Kidney (tissue), 14 donors: ENCODE data around the gene CHST10. TPM values are rescaled to one million over a fixed set of nuclear protein-coding genes. Genes with fewer than 3 reads are reported as not detected.

Experiments used
- DNase-seq, 5 donors: peaks; one replicate each; pipeline ENCODE4 v3.0.0-alpha.2; 2013 to 2020
- FAIRE-seq: peaks from 2 replicates; lab custom pipeline; 2012; peaks lifted over from hg19 to GRCh38; lab: Jason Lieb, UNC
- H3K27ac ChIP-seq, 2 donors: one replicate each; pipeline ENCODE4 v1.7.0; 2013; ENCODE audit warnings: low read depth in 2 of 2, low read length in 2 of 2, inconsistent platforms in 1 of 2
- H3K27me3 ChIP-seq: one replicate; pipeline ENCODE4 v1.7.1; 2013; ENCODE audit warnings: low read length, inconsistent platforms; ENCODE audit not compliant: control insufficient read depth, insufficient read depth
- H3K36me3 ChIP-seq, 3 donors: one replicate each; pipeline versions ENCODE4 v1.7.0 to v1.7.1; 2013; ENCODE audit warnings: low read length in 3 of 3, control low read depth in 1 of 3, inconsistent platforms in 1 of 3; ENCODE audit not compliant: insufficient read depth in 3 of 3, control insufficient read depth in 2 of 3
- H3K4me1 ChIP-seq, 3 donors: one replicate each; pipeline versions ENCODE4 v1.7.0 to v1.7.1; 2013; ENCODE audit warnings: low read length in 3 of 3, inconsistent platforms in 1 of 3, low read depth in 1 of 3; ENCODE audit not compliant: control insufficient read depth in 2 of 3, insufficient read depth in 2 of 3
- H3K4me3 ChIP-seq, 3 donors: one replicate each; pipeline versions ENCODE4 v1.7.0 to v1.8.1; 2013; ENCODE audit warnings: low read length in 3 of 3, control low read depth in 1 of 3, inconsistent platforms in 1 of 3
- H3K9ac ChIP-seq, 3 donors: one replicate each; pipeline versions ENCODE4 v1.7.0 to v1.7.1; 2013; ENCODE audit warnings: low read length in 3 of 3, control low read depth in 1 of 3, inconsistent platforms in 1 of 3
- H3K9me3 ChIP-seq, 3 donors: one replicate each; pipeline versions ENCODE4 v1.7.0 to v1.7.1; 2013; ENCODE audit warnings: low read length in 3 of 3, control low read depth in 1 of 3, inconsistent platforms in 1 of 3; ENCODE audit not compliant: control insufficient read depth in 2 of 3, insufficient read depth in 1 of 3
- intact Hi-C: fragments of 100-400 bp; cut with DNase I; formaldehyde crosslinking; loops from one replicate; pipeline ENCODE4 v1.11.1; 2022
- polyA plus RNA-seq: library from polyadenylated mRNA; stranded (reverse); fragments of 350-450 nt; fragmentation: Illumina TruSeq; extraction: RNeasy Lipid Tissue Mini Kit (QIAGEN cat#74804); gene quantifications from one replicate; pipeline ENCODE4 v1.2.3, GENCODE V29; 2014; ENCODE audit warnings: low read depth, low replicate concordance; ENCODE audit not compliant: insufficient read depth
- total RNA-seq: library from RNA; stranded (reverse); fragmentation: NEBNext Ultra II Directional; extraction: Animal tissue kit (Norgen Biotek cat#: 25700); gene quantifications from one replicate; pipeline ENCODE4 v1.2.1, GENCODE V29; 2021
- TF ChIP-seq, protein P1 (sequence below): IDR thresholded peaks from 3 replicates; pipeline ENCODE4 v1.5.1; 2012; ENCODE audit warnings: mild to moderate bottlenecking, moderate library complexity, borderline replicate concordance; ENCODE audit not compliant: insufficient read depth; ENCODE audit errors: extremely low read depth
- donor health status: control.
- donor health status: control.
- donor health status: control.
- donor health status: control.
- donor health status: control.
- donor health status: DM: yes; HTN: yes; CAD: no.
- donor health status: Normal renal cell carcinoma (clear cell type).

CHST10 gene
- total and polyA plus RNA-seq, 2 donors from 2014 or later = 6.2 to 7.1 TPM

GRCh38 chr2:100437751-100438150 is 20.3 kb upstream of the CHST10 start:
- TF ChIP-seq, protein P1, sequence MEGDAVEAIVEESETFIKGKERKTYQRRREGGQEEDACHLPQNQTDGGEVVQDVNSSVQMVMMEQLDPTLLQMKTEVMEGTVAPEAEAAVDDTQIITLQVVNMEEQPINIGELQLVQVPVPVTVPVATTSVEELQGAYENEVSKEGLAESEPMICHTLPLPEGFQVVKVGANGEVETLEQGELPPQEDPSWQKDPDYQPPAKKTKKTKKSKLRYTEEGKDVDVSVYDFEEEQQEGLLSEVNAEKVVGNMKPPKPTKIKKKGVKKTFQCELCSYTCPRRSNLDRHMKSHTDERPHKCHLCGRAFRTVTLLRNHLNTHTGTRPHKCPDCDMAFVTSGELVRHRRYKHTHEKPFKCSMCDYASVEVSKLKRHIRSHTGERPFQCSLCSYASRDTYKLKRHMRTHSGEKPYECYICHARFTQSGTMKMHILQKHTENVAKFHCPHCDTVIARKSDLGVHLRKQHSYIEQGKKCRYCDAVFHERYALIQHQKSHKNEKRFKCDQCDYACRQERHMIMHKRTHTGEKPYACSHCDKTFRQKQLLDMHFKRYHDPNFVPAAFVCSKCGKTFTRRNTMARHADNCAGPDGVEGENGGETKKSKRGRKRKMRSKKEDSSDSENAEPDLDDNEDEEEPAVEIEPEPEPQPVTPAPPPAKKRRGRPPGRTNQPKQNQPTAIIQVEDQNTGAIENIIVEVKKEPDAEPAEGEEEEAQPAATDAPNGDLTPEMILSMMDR = no peak
- intact Hi-C loops = no loop called here
- no peak for FAIRE-seq

DNA sequence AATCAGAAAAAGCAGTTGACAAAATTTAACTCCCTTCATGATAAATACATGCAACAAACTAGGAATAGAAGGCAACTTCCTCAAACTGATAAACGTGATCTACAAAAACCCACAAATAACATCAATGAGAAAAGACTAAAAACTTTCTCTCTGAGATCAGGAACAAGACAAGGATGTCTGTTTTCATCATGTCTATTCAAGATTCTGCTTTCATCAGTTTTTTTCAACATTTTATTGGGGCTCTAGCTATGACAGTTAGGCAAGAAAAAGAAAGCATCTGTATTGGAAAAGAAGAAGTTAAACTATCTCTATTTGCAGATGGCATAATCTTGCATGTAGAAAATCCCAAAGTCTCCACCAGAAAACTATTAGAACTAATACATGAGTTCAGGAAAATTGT is 12.3 kb upstream of the CHST10 start:
- Histone ChIP-seq H3K9ac (no peak overlapping the region), H3K27me3 (no peaks in the 10 kb centered on the region), H3K27ac (no peak overlapping the region), H3K4me1 (no peaks in the 10 kb centered on the region), H3K9me3 (peaks cover 0 to 4% (median 0%) of the 10 kb centered on the region in 3 donors), H3K4me3 (no peak overlapping the region), H3K36me3 (no peaks in the 10 kb centered on the region)
- intact Hi-C loops = no loop called here
- DNase-seq = no peak
- FAIRE-seq = no peak
- TF ChIP-seq, protein P1 = no peak

More at GRCh38 chr2:100437751-100438150, 20.3 kb upstream of the CHST10 start:
- no peak overlapping the region for H3K27ac ChIP-seq
- H3K9me3 ChIP-seq = no peaks in the 10 kb centered on the region
- H3K9ac ChIP-seq = no peak overlapping the region
- H3K27me3 ChIP-seq = no peaks in the 10 kb centered on the region
- H3K4me1 ChIP-seq = no peaks in the 10 kb centered on the region
- no peak for DNase-seq
- no peak overlapping the region for H3K4me3 ChIP-seq
- no peaks in the 10 kb centered on the region for H3K36me3 ChIP-seq

DNA sequence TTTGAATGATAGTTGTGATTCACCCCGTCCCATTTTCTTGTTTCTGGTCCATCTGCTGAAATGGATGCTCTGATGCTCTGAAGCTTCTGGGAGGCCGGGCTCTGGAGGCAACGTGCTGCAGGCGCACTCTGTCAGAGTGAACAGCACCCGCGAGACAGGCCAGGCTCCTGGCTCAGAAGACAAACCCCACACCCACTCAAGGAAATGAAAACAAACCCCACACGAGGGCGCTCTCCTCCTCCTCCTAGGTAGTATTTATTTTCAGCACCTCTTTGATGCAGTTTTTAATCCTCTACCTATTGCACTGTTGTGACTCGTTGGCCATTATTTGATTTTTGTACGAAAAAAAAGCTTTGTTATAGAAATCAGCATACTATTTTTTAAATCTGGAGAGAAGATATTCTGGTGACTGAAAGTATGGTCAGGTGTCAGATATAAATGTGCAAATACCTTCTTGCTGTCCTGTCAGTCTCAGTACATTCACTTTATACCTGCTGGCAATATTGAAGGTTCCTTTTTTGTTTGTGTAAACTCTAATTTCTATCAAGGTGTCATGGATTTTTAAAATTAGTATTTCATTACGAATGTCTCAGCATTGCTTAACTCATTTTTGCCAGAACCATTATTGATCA is 10.3 kb upstream of the CHST10 start:
- FAIRE-seq (no peak), DNase-seq (peak in 3 of 5 donors; percentile 25 to 56 (median 33))
- H3K9ac ChIP-seq = no peak overlapping the region
- H3K27me3 ChIP-seq = no peaks in the 10 kb centered on the region
- H3K4me1 ChIP-seq = no peaks in the 10 kb centered on the region
- intact Hi-C loops = no loop called here
- no peak overlapping the region for H3K27ac ChIP-seq
- peaks cover 0 to 4% (median 0%) of the 10 kb centered on the region in 3 donors for H3K9me3 ChIP-seq
- no peaks in the 10 kb centered on the region for H3K36me3 ChIP-seq
- no peak overlapping the region for H3K4me3 ChIP-seq
- TF ChIP-seq, protein P1 = no peak
